ENCODE measurements around the gene VTI1A. TPM values are rescaled to one million over a fixed set of nuclear protein-coding genes. Genes with fewer than 3 reads are reported as not detected.
"Not testable (repeated sequence)": the region's sequence is repeated elsewhere in the genome, so short reads cannot be mapped to it uniquely, and the experiment has no call there.

Gene VTI1A
- 13.5 and 30.1 TPM in 2 replicates for total RNA-seq

GRCh38 chr10:112446855-112447619 lies at the start of gene VTI1A, which contains the start of gene ZDHHC6:
TSS of gene VTI1A (plus strand) at chr10:112447215. CDS start at chr10:112447374, 159 bp downstream.
TSS of gene ZDHHC6 (minus strand) at chr10:112446914. CDS start at chr10:112445436, 1,478 bp downstream.
- no peak for DNase-seq (ENCODE audit: low read depth)
- peak within 1 kb of the TSS; percentile 99 for H3K4me3 ChIP-seq (ENCODE audit: low read depth, low read length)
- peak; percentile 19 for TF ChIP-seq CTCF (conservative IDR thresholded peaks at IDR 0.05; ENCODE audit: low read depth, low read length)

GRCh38 chr10:112397592-112397991 lies 49.4 kb upstream of the VTI1A start:
- no peak for TF ChIP-seq CTCF (conservative IDR thresholded peaks at IDR 0.05; ENCODE audit: low read depth, low read length)
- no peak for DNase-seq (ENCODE audit: low read depth)
- no peak overlapping the region for H3K4me3 ChIP-seq (ENCODE audit: low read depth, low read length)

- no peak for TF ChIP-seq CTCF (conservative IDR thresholded peaks at IDR 0.05; ENCODE audit: low read depth, low read length)
- no peak overlapping the region for H3K4me3 ChIP-seq (ENCODE audit: low read depth, low read length)
Observed at GRCh38 chr10:112402917-112403316, 44.1 kb upstream of the VTI1A start.

GRCh38 chr10:112404617-112405016 lies 42.4 kb upstream of the VTI1A start:
- DNase-seq (ENCODE audit: low read depth): no peak

More at GRCh38 chr10:112402917-112403316, 44.1 kb upstream of the VTI1A start:
- DNase-seq (ENCODE audit: low read depth): no peak

GRCh38 chr10:112406806-112407205 lies 40.2 kb upstream of the VTI1A start:
- not testable (repeated sequence) for DNase-seq (ENCODE audit: low read depth); H3K4me3 ChIP-seq (ENCODE audit: low read depth, low read length)

More at GRCh38 chr10:112404617-112405016, 42.4 kb upstream of the VTI1A start:
- TF ChIP-seq CTCF (conservative IDR thresholded peaks at IDR 0.05; ENCODE audit: low read depth, low read length): no peak
- no peak overlapping the region for H3K4me3 ChIP-seq (ENCODE audit: low read depth, low read length)

GRCh38 chr10:112407696-112408095 lies 39.3 kb upstream of the VTI1A start:
- no peak for DNase-seq (ENCODE audit: low read depth)
- H3K4me3 ChIP-seq (ENCODE audit: low read depth, low read length): no peak overlapping the region
- TF ChIP-seq CTCF (conservative IDR thresholded peaks at IDR 0.05; ENCODE audit: low read depth, low read length): no peak

- no peak overlapping the region for H3K4me3 ChIP-seq (ENCODE audit: low read depth, low read length)
- no peak for TF ChIP-seq CTCF (conservative IDR thresholded peaks at IDR 0.05; ENCODE audit: low read depth, low read length)
- no peak for DNase-seq (ENCODE audit: low read depth)
Observed at GRCh38 chr10:112409299-112409698, 37.7 kb upstream of the VTI1A start.

All from epithelial cell of proximal tubule (primary cell).